IPS-15b (cell line): ENCODE results near the gene ZMIZ1.

Experiments used
- H3K27me3 ChIP-seq: one replicate; pipeline ENCODE4 v1.6.1; 2013; ENCODE audit warnings: low read length; ENCODE audit not compliant: control insufficient read depth, insufficient read depth
- H3K36me3 ChIP-seq: one replicate; pipeline ENCODE4 v1.6.1; 2013; ENCODE audit warnings: low read length; ENCODE audit not compliant: control insufficient read depth, insufficient read depth
- H3K4me1 ChIP-seq: one replicate; pipeline ENCODE4 v1.6.1; 2013; ENCODE audit warnings: mild to moderate bottlenecking, low read length; ENCODE audit not compliant: control insufficient read depth, insufficient read depth
- H3K4me3 ChIP-seq: one replicate; pipeline ENCODE4 v1.5.1; 2013; ENCODE audit warnings: low read depth, low read length
- H3K9ac ChIP-seq: one replicate; pipeline ENCODE4 v1.6.1; 2013; ENCODE audit warnings: low read depth, mild to moderate bottlenecking, low read length
- H3K9me3 ChIP-seq: one replicate; pipeline ENCODE4 v1.6.1; 2013; ENCODE audit warnings: mild to moderate bottlenecking, low read length; ENCODE audit not compliant: control insufficient read depth, insufficient read depth

ZMIZ1 gene

DNA sequence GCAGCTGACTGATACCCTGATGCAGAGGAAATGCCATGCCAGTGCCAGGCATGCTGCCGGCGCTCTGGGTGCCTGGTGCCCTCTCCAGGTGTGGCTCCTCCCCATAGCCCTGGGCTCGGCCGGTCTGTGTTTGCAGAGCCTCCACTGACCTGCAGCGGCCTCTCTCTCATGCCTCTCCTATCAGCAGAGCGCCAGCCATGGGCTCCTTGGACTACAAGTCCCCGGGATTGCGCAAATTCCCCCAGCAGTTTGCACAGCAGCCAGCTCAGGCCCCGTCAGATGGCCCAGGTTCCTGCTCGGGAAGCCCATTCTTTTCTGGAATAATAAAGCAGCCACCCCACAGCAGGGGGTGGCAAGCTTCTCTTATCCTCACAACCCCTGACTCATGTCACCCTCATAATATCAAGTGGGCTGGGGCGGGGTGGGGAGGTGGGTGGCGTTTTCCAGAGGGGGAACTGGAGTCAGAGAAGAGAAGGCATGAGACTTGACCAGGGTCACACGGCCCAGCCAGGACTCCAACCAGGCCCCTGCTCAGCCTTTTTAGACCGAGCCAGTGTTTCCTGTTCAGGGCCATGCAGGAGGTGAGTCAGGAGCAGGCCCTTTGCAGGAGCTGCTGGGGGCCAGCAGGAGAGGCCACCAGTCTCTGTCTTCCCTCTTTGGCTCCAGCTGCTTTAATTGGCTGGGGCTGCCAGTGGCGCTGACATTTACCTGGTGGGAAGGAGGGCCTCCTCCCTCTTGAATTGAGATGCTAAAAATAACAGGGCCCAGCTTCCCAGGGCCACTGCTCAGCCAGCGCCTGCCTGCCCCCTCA is 58.6 kb downstream of the ZMIZ1 start:
- Histone ChIP-seq H3K9me3 (no peaks in the 10 kb centered on the region), H3K4me3 (no peak overlapping the region), H3K4me1 (peaks cover 37% of the 10 kb centered on the region), H3K27me3 (no peaks in the 10 kb centered on the region), H3K9ac (no peak overlapping the region), H3K36me3 (peaks cover 28% of the 10 kb centered on the region)

DNA sequence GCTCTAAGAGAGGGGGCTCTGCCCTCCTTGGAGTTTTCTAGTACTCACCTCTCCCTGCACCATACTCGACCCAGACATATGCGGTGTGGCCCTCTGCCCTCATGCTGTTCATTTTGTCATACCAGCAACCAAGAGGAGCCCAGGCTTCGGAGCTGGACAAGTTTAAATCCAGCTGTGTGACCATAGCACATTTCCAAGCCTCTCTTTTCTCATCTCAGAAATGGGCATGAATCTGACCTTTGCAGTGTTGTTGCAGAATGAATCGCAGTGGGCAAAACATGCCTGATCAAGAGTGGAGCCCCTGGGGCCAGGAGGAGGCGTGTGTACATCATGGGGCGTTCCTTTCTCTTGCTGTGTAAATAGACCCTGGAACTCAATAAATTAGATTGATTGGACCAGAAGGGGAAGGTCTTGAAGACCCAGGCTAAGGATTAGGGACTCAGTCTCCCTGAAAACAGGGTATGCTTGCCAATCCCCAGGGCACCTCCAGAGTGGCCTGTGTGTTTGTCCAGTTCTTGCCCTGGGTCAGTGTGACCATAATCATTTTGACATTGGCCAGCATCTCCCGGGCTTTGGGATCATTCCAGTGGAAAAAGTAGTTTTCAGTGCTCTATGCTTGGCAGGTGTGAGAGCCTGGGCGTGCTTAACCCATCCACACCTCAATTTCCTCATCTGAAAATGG is 59.6 kb downstream of the ZMIZ1 start:
- no peak overlapping the region for H3K4me3 ChIP-seq
- H3K9ac ChIP-seq, result no peak overlapping the region
- H3K27me3 ChIP-seq, result no peaks in the 10 kb centered on the region
- peaks cover 26% of the 10 kb centered on the region for H3K36me3 ChIP-seq
- peaks cover 44% of the 10 kb centered on the region for H3K4me1 ChIP-seq
- H3K9me3 ChIP-seq, result no peaks in the 10 kb centered on the region

DNA sequence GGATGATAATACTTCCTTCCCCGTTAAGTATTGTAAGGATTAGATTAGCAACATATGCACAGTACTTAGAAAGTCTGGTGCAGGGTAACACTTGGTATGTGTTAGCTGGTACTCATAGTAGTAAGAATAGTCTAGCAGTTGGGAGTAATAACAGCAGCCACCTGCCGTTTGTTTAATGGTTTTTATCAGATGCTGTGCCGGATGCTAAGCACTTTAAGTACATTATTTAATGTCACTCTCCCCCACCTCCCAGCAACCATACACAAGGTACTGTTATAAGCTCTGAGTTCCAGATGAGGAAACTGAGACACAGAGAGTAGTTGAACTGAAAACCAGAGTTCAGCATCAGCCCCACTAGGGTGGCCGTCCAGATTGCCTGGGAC is 60.1 kb downstream of the ZMIZ1 start:
- Histone ChIP-seq H3K4me1 (peaks cover 44% of the 10 kb centered on the region), H3K9me3 (no peaks in the 10 kb centered on the region), H3K9ac (peak overlapping the region; percentile 37), H3K36me3 (peaks cover 22% of the 10 kb centered on the region), H3K4me3 (no peak overlapping the region), H3K27me3 (no peaks in the 10 kb centered on the region)

DNA sequence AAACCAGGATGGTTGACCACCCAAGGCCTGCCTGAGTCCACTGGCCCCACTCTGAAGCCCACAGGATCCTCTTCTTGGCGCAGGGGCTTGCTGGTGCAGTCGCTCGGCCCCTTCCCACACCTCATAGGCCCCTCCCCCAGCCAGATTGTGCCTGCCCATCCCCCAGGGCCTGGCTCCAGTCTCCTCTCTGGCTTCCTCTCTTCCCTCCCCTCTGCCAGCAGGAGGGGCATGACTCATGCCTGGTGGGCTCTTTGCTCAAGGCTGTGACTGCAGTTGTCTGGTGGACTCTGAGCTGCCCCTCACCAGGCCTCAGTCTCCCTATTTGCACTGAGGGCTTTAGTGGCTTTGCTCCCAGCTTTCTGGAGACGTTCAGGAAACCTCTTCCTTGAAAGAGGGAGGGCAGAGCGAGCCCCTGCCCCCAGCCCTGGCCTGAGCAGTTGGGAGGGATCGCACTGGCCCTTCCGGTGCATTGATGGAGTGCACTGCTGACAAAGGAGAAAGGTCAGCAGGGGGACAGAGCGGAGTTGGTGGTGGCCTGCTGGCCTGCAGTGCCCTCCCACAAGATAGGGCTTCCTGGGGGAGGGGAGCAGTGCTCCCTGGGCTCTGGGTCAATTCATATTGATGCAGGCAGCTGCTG is 60.7 kb downstream of the ZMIZ1 start:
- H3K27me3 ChIP-seq, result no peaks in the 10 kb centered on the region
- peaks cover 44% of the 10 kb centered on the region for H3K4me1 ChIP-seq

DNA sequence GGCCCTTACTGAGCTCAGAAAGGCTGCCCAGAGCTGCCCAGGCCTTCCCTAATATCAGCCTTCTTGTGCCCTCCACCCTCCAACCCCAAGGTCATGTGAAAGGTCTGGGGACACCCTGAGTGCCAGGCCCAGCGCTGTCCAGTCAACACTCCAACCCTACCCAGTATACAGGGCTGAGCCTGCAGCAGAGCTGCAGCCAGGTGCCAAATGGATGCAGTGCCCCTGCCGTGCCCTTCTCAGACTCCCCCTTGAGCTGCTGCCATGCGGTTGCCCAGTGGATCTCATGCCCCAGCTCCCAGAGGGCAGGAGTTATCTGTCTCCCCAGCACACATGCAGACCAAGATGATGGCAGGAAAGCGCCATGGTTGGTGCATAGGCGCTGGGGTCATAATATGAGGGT is 61.5 kb downstream of the ZMIZ1 start:
- Histone ChIP-seq H3K9me3 (no peaks in the 10 kb centered on the region), H3K4me1 (peaks cover 44% of the 10 kb centered on the region), H3K4me3 (no peak overlapping the region), H3K27me3 (no peaks in the 10 kb centered on the region), H3K36me3 (peaks cover 12% of the 10 kb centered on the region), H3K9ac (no peak overlapping the region)

More for the DNA sequence above, 60.7 kb downstream of the ZMIZ1 start:
- peaks cover 17% of the 10 kb centered on the region for H3K36me3 ChIP-seq
- H3K9ac ChIP-seq, result peak overlapping the region; percentile 37
- H3K4me3 ChIP-seq, result no peak overlapping the region
- H3K9me3 ChIP-seq, result no peaks in the 10 kb centered on the region

DNA sequence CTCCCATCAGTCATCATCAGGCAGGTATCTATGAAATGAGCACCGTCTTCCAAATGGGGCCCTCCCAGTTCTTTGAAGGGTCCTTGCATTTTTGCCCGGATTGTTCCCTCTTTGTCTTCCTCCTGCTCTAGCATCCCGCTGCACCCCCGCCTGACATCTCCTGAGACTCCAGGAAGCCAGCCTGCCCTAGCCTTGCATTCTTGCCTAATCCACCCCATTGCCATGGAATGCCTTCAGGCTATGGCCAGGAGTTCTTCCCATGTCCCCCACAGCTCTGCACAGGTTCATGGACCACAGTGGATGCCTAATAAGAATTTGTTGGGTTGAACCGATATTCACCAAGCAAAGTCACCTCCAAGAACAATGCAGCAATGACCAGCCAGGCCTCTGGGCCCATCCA is 62.1 kb downstream of the ZMIZ1 start:
- H3K9ac ChIP-seq, result no peak overlapping the region
- no peaks in the 10 kb centered on the region for H3K27me3 ChIP-seq
- H3K4me3 ChIP-seq, result no peak overlapping the region
- H3K4me1 ChIP-seq, result peaks cover 44% of the 10 kb centered on the region
- H3K36me3 ChIP-seq, result peaks cover 13% of the 10 kb centered on the region
- H3K9me3 ChIP-seq, result no peaks in the 10 kb centered on the region

DNA sequence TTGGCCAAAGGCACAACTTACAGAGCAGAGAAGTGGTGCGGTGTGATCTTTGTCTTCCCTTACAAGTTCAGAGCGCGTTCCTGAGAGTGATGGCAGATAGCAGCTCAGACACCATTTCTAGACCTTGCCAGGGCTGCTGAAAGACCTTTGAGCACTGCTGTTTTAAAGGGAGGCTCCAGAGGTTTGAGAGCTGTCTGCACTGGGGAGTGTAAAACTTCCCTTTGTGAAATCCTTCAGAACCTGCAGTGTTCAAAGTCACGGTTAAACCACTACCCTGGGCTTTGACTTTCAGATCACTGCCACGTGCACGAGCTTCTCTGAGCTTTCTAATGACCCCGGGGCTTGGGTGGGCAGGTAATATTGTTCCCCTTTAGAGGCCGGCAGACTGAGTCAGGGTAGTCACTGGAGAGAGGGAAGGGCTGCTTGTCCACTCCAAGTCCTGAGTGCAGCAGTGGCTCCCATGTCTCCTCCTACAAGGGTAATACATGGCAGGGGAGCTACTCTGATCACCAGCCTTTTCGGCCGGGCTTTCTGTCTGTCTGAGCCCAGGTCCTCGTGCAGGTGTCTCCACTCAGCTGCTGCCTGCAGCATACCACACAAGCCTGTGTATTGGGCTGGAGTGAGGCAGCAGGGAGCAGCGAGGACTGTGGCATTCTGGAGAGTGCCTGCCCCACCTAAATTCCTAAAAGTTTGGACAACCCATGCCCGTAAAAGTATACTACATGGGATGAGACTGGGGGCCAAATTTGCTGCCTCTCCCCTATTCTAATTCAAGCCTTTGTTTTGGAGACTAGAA is 63.3 kb downstream of the ZMIZ1 start:
- Histone ChIP-seq H3K36me3 (peaks cover 13% of the 10 kb centered on the region), H3K9ac (peak overlapping the region; percentile 24), H3K27me3 (no peaks in the 10 kb centered on the region), H3K4me1 (peaks cover 41% of the 10 kb centered on the region), H3K9me3 (no peaks in the 10 kb centered on the region), H3K4me3 (no peak overlapping the region)

DNA sequence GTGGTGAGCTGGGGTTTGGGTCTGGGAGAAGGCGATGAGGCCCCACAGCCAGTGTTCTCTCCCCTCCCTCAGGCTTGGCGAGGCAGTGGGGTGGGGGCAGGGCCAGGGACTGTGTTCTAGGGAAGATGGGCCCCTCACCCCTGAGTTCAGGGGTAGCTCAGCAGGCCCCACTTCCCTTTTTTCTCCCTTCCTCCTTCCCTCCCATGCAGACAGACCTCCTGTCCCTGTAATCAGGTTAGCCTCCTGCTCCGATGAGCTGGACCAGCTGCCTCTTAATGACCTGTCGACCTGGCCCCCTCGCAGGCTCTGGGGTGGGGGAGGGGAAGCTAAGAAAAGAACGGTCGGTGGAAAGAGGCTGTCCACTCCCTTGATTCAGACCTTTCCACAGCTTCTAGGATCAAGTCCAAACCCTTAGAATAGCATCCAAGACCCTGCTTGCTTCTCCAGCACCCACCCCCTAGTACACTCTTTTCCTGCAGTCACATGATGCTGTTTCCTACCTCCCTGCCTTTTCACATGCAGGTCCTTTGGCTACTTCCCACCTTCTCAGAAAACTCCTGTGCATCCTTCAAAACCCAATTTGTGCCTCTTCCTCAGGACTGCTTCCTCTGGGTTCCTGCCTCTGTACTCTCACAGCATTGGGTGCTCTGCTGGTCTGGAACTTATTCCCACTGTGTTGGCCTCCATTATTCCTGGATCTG is 64.1 kb downstream of the ZMIZ1 start:
- no peaks in the 10 kb centered on the region for H3K9me3 ChIP-seq
- H3K4me3 ChIP-seq, result no peak overlapping the region
- H3K4me1 ChIP-seq, result peaks cover 41% of the 10 kb centered on the region
- peaks cover 13% of the 10 kb centered on the region for H3K36me3 ChIP-seq
- H3K9ac ChIP-seq, result peak overlapping the region; percentile 24
- H3K27me3 ChIP-seq, result no peaks in the 10 kb centered on the region

DNA sequence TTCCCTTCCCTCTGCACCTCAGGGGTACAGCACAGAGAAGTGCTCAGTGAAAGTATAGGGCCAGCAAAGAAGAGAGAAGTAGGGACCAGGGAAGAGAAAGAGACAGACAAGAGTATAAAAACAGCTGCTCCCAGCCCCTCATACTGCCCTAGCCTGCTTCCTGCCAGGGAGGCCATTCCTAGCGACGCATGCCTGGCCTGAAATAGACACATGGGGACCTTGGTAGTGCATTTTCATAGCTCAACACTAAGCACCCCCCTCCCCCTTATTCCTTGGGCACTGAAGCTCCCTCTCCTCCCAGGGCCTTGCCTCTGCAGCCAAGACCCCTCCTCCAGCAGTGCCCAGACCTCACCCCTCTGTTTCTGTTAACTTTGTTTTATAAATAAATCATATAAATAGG is 64.7 kb downstream of the ZMIZ1 start:
- Histone ChIP-seq H3K36me3 (peaks cover 13% of the 10 kb centered on the region), H3K4me1 (peaks cover 36% of the 10 kb centered on the region), H3K27me3 (no peaks in the 10 kb centered on the region), H3K9ac (no peak overlapping the region), H3K4me3 (no peak overlapping the region), H3K9me3 (no peaks in the 10 kb centered on the region)

DNA sequence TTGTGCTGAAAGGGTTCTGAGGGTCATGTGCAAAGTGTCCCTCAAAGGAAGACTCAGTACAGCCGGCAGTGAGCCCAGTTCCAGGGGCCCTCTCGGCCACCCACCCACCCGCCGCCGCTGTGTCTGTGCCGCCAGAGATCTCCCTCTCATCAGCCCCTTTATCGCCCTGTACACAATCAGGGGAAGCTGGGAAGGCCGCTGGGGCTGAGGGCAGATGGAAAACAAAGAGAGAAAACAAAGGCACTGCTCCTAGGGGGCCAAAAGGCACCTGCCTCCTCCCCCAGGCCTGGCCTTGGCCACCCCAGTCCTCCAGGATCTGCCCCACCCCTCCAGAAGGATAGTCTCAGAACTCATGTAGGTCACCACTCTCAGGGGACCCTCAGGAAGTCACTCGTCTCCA is 67.0 kb downstream of the ZMIZ1 start:
- Histone ChIP-seq H3K9me3 (no peaks in the 10 kb centered on the region), H3K9ac (no peak overlapping the region), H3K27me3 (no peaks in the 10 kb centered on the region), H3K36me3 (peaks cover 15% of the 10 kb centered on the region), H3K4me3 (no peak overlapping the region), H3K4me1 (peaks cover 15% of the 10 kb centered on the region)
